ENCODE results near the gene ABI3BP. TPM values are rescaled to one million over a fixed set of nuclear protein-coding genes. Genes with fewer than 3 reads are reported as not detected.

ABI3BP gene
- total and polyA plus RNA-seq, 2 donors = 103 to 126 TPM

- no peak for DNase-seq (ENCODE audit: extremely low spot score)
- Histone ChIP-seq H3K4me1 (ENCODE audit: insufficient read depth) (no peaks in the 10 kb centered on the region), H3K36me3 (ENCODE audit: insufficient read depth) (no peaks in the 10 kb centered on the region), H3K4me3 (ENCODE audit: low read depth, low read length) (no peak overlapping the region), H3K27ac (ENCODE audit: low read depth) (no peak overlapping the region)
- 95% methylated on average over 6 of the region's 6 CpGs for WGBS
Observed at GRCh38 chr3:100911956-100912355, 81.3 kb downstream of the ABI3BP start.

GRCh38 chr3:100910986-100911385 lies 82.2 kb downstream of the ABI3BP start:
- no peaks in the 10 kb centered on the region for H3K36me3 ChIP-seq (ENCODE audit: insufficient read depth)
- 79% methylated on average over 2 of the region's 2 CpGs for WGBS
- DNase-seq (ENCODE audit: extremely low spot score) = no peak
- no peak overlapping the region for H3K27ac ChIP-seq (ENCODE audit: low read depth)
- H3K4me3 ChIP-seq (ENCODE audit: low read depth, low read length) = no peak overlapping the region
- no peaks in the 10 kb centered on the region for H3K4me1 ChIP-seq (ENCODE audit: insufficient read depth)

- H3K4me1 ChIP-seq (ENCODE audit: insufficient read depth) = no peaks in the 10 kb centered on the region
- H3K27ac ChIP-seq (ENCODE audit: low read depth) = no peak overlapping the region
- H3K36me3 ChIP-seq (ENCODE audit: insufficient read depth) = no peaks in the 10 kb centered on the region
- H3K4me3 ChIP-seq (ENCODE audit: low read depth, low read length) = no peak overlapping the region
- 85% methylated on average over 5 of the region's 5 CpGs for WGBS
- no peak for DNase-seq (ENCODE audit: extremely low spot score)
Observed at GRCh38 chr3:100902572-100902971, 90.6 kb downstream of the ABI3BP start.

- H3K4me3 ChIP-seq (ENCODE audit: low read depth, low read length) = no peak overlapping the region
- 82% methylated on average over 2 of the region's 2 CpGs for WGBS
- no peaks in the 10 kb centered on the region for H3K4me1 ChIP-seq (ENCODE audit: insufficient read depth)
- no peak overlapping the region for H3K27ac ChIP-seq (ENCODE audit: low read depth)
- no peaks in the 10 kb centered on the region for H3K36me3 ChIP-seq (ENCODE audit: insufficient read depth)
- DNase-seq (ENCODE audit: extremely low spot score) = no peak
Observed at GRCh38 chr3:100900671-100901335, 92.4 kb downstream of the ABI3BP start.

- Histone ChIP-seq H3K36me3 (ENCODE audit: insufficient read depth) (no peaks in the 10 kb centered on the region), H3K4me3 (ENCODE audit: low read depth, low read length) (no peak overlapping the region), H3K4me1 (ENCODE audit: insufficient read depth) (no peaks in the 10 kb centered on the region), H3K27ac (ENCODE audit: low read depth) (no peak overlapping the region)
- no peak for DNase-seq (ENCODE audit: extremely low spot score)
- WGBS = 42% methylated on average over 2 of the region's 2 CpGs
Observed at GRCh38 chr3:100899440-100900091, 93.7 kb downstream of the ABI3BP start.

- H3K4me3 ChIP-seq (ENCODE audit: low read depth, low read length) = no peak overlapping the region
- DNase-seq (ENCODE audit: extremely low spot score) = no peak
- no peak overlapping the region for H3K27ac ChIP-seq (ENCODE audit: low read depth)
- 75% methylated on average over 5 of the region's 5 CpGs for WGBS
- H3K4me1 ChIP-seq (ENCODE audit: insufficient read depth) = no peaks in the 10 kb centered on the region
- H3K36me3 ChIP-seq (ENCODE audit: insufficient read depth) = no peaks in the 10 kb centered on the region
Observed at GRCh38 chr3:100898681-100899080, 94.5 kb downstream of the ABI3BP start.

- Histone ChIP-seq H3K36me3 (ENCODE audit: insufficient read depth) (no peaks in the 10 kb centered on the region), H3K27ac (ENCODE audit: low read depth) (no peak overlapping the region), H3K4me1 (ENCODE audit: insufficient read depth) (no peaks in the 10 kb centered on the region), H3K4me3 (ENCODE audit: low read depth, low read length) (no peak overlapping the region)
- WGBS = 71% methylated on average over 2 of the region's 2 CpGs
- DNase-seq (ENCODE audit: extremely low spot score) = no peak
Observed at GRCh38 chr3:100896994-100897393, 96.2 kb downstream of the ABI3BP start.

GRCh38 chr3:100893590-100893989 lies 99.6 kb downstream of the ABI3BP start:
- no peak for DNase-seq (ENCODE audit: extremely low spot score)
- 15% methylated on average over 1 of the region's 1 CpG for WGBS

GRCh38 chr3:100893108-100893507 lies 100.1 kb downstream of the ABI3BP start:
- Histone ChIP-seq H3K36me3 (ENCODE audit: insufficient read depth) (no peaks in the 10 kb centered on the region), H3K27ac (ENCODE audit: low read depth) (no peak overlapping the region), H3K4me1 (ENCODE audit: insufficient read depth) (no peaks in the 10 kb centered on the region), H3K4me3 (ENCODE audit: low read depth, low read length) (no peak overlapping the region)
- DNase-seq (ENCODE audit: extremely low spot score) = no peak
- WGBS = 90% methylated on average over 3 of the region's 3 CpGs

More at GRCh38 chr3:100893590-100893989, 99.6 kb downstream of the ABI3BP start:
- no peak overlapping the region for H3K4me3 ChIP-seq (ENCODE audit: low read depth, low read length)
- no peaks in the 10 kb centered on the region for H3K36me3 ChIP-seq (ENCODE audit: insufficient read depth)
- H3K4me1 ChIP-seq (ENCODE audit: insufficient read depth) = no peaks in the 10 kb centered on the region
- H3K27ac ChIP-seq (ENCODE audit: low read depth) = no peak overlapping the region

GRCh38 chr3:100891827-100892226 lies 101.4 kb downstream of the ABI3BP start:
- WGBS = 85% methylated on average over 5 of the region's 5 CpGs
- Histone ChIP-seq H3K4me1 (ENCODE audit: insufficient read depth) (no peaks in the 10 kb centered on the region), H3K27ac (ENCODE audit: low read depth) (no peak overlapping the region), H3K36me3 (ENCODE audit: insufficient read depth) (no peaks in the 10 kb centered on the region), H3K4me3 (ENCODE audit: low read depth, low read length) (no peak overlapping the region)
- DNase-seq (ENCODE audit: extremely low spot score) = no peak

- 74% methylated on average over 2 of the region's 2 CpGs for whole genome bisulfite sequencing
- no peaks in the 10 kb centered on the region for H3K36me3 ChIP-seq (ENCODE audit: insufficient read depth)
- no peak for DNase-seq (ENCODE audit: extremely low spot score)
- H3K4me1 ChIP-seq (ENCODE audit: insufficient read depth) = no peaks in the 10 kb centered on the region
- no peak overlapping the region for H3K4me3 ChIP-seq (ENCODE audit: low read depth, low read length)
- H3K27ac ChIP-seq (ENCODE audit: low read depth) = no peak overlapping the region
Observed at GRCh38 chr3:100891033-100891432, 102.2 kb downstream of the ABI3BP start.

GRCh38 chr3:100888881-100889280 lies 104.3 kb downstream of the ABI3BP start:
- Histone ChIP-seq H3K36me3 (ENCODE audit: insufficient read depth) (no peaks in the 10 kb centered on the region), H3K4me3 (ENCODE audit: low read depth, low read length) (no peak overlapping the region), H3K4me1 (ENCODE audit: insufficient read depth) (no peaks in the 10 kb centered on the region), H3K27ac (ENCODE audit: low read depth) (no peak overlapping the region)
- DNase-seq (ENCODE audit: extremely low spot score) = no peak
- WGBS = 94% methylated on average over 1 of the region's 1 CpG

GRCh38 chr3:100882571-100882984 lies 110.6 kb downstream of the ABI3BP start:
- H3K4me1 ChIP-seq (ENCODE audit: insufficient read depth) = no peaks in the 10 kb centered on the region
- no peak for DNase-seq (ENCODE audit: extremely low spot score)
- no peak overlapping the region for H3K4me3 ChIP-seq (ENCODE audit: low read depth, low read length)
- 50% methylated on average over 1 of the region's 1 CpG for WGBS
- H3K36me3 ChIP-seq (ENCODE audit: insufficient read depth) = no peaks in the 10 kb centered on the region
- no peak overlapping the region for H3K27ac ChIP-seq (ENCODE audit: low read depth)

- no peak for DNase-seq (ENCODE audit: extremely low spot score)
- Histone ChIP-seq H3K4me1 (ENCODE audit: insufficient read depth) (no peaks in the 10 kb centered on the region), H3K27ac (ENCODE audit: low read depth) (no peak overlapping the region), H3K36me3 (ENCODE audit: insufficient read depth) (no peaks in the 10 kb centered on the region), H3K4me3 (ENCODE audit: low read depth, low read length) (no peak overlapping the region)
- 85% methylated on average over 1 of the region's 1 CpG for WGBS
Observed at GRCh38 chr3:100880845-100881244, 112.4 kb downstream of the ABI3BP start.
